Breast epithelium (tissue), 4 donors: ENCODE results near the gene RFC1. TPM values are rescaled to one million over a fixed set of nuclear protein-coding genes. Genes with fewer than 3 reads are reported as not detected.

Source experiments
- DNase-seq, 2 donors: peaks; one replicate each; pipeline ENCODE4 v3.0.0-alpha.2; 2019; ENCODE audit warnings: low spot score in 2 of 2
- H3K27ac ChIP-seq, 2 donors: fragments of 200-600 bp; sonication (generic) in 1 of 2; one replicate each; pipeline ENCODE4 v1.5.1; 2016 to 2019; ENCODE audit warnings: mild to moderate bottlenecking in 1 of 2
- H3K27me3 ChIP-seq, 2 donors: fragments of 200-600 bp; sonication (generic) in 1 of 2; one replicate each; pipeline versions ENCODE4 v1.5.1 to v1.6.0; 2017 to 2019; ENCODE audit warnings: control low read depth in 1 of 2, mild to moderate bottlenecking in 1 of 2
- H3K36me3 ChIP-seq: fragments of 200-600 bp; one replicate; pipeline ENCODE4 v1.5.1; 2019
- H3K4me1 ChIP-seq, 2 donors: fragments of 200-600 bp; sonication (generic); one replicate each; pipeline ENCODE4 v1.5.1; 2016 to 2019; ENCODE audit warnings: control low read depth in 1 of 2
- H3K4me3 ChIP-seq, 3 donors: fragments of 200-600 bp; sonication (generic); 1 replicate in 2 of 3; 2 replicates in 1 of 3; pipeline ENCODE4 v1.5.1; 2016 to 2019; ENCODE audit warnings: mild to moderate bottlenecking in 3 of 3, moderate library complexity in 2 of 3
- H3K9me3 ChIP-seq, 2 donors: fragments of 200-600 bp; sonication (generic) in 1 of 2; one replicate each; pipeline ENCODE4 v1.5.1; 2016 to 2019; ENCODE audit warnings: control low read depth in 1 of 2
- CTCF ChIP-seq, 3 donors: fragments of 450-650 bp; IDR thresholded peaks; one replicate each; pipeline ENCODE4 v1.5.1; 2016 to 2017; ENCODE audit warnings: antibody characterized with exemption in 3 of 3, mild to moderate bottlenecking in 3 of 3, moderate library complexity in 3 of 3
- POLR2A ChIP-seq: fragments of 450-650 bp; IDR thresholded peaks from one replicate; pipeline ENCODE4 v1.6.1; 2016; ENCODE audit warnings: antibody characterized with exemption, mild to moderate bottlenecking, moderate library complexity
- POLR2AphosphoS5 ChIP-seq, 3 donors: sonication (generic); formaldehyde crosslinking; IDR thresholded peaks; one replicate each; pipeline ENCODE4 v1.6.1; 2017; ENCODE audit warnings: antibody characterized with exemption in 3 of 3
- intact Hi-C: fragments of 100-400 bp; cut with DNase I; formaldehyde crosslinking; loops from one replicate; pipeline ENCODE4 v1.15.1; 2023; ENCODE audit warnings: low total_unique reads
- total RNA-seq, 3 donors: library from RNA; depleted of rRNA; stranded (reverse); fragments of >200 nt; gene quantifications; one replicate each; pipeline ENCODE4 v1.1.0, GENCODE V29; 2016

Gene RFC1
- total RNA-seq, 3 donors from 2014 or later = 39.3 to 43.6 (median 41.8) TPM

GRCh38 chr4:39341075-39341725, 25.0 kb downstream of the RFC1 start:
- DNase-seq = no peak
- H3K4me3 ChIP-seq = no peak overlapping the region
- H3K9me3 ChIP-seq = no peaks in the 10 kb centered on the region
- no peaks in the 10 kb centered on the region for H3K4me1 ChIP-seq
- no peaks in the 10 kb centered on the region for H3K27me3 ChIP-seq
- H3K27ac ChIP-seq = no peak overlapping the region
- peaks cover 6% of the 10 kb centered on the region for H3K36me3 ChIP-seq
- intact Hi-C loops = no loop called here
- TF ChIP-seq POLR2AphosphoS5 (IDR thresholded peaks at IDR 0.05) (no peak), POLR2A (no peak), CTCF (IDR thresholded peaks at IDR 0.05) (no peak)

GRCh38 chr4:39339968-39340367, 26.2 kb downstream of the RFC1 start:
- no peak for DNase-seq
- peaks cover 6% of the 10 kb centered on the region for H3K36me3 ChIP-seq
- no peaks in the 10 kb centered on the region for H3K9me3 ChIP-seq
- intact Hi-C loops = no loop called here
- no peak for TF ChIP-seq POLR2A
- TF ChIP-seq POLR2AphosphoS5 (IDR thresholded peaks at IDR 0.05) = no peak
- no peak for TF ChIP-seq CTCF (IDR thresholded peaks at IDR 0.05)
- no peaks in the 10 kb centered on the region for H3K4me1 ChIP-seq
- H3K4me3 ChIP-seq = no peak overlapping the region
- H3K27me3 ChIP-seq = no peaks in the 10 kb centered on the region
- no peak overlapping the region for H3K27ac ChIP-seq

GRCh38 chr4:39337841-39338240, 28.3 kb downstream of the RFC1 start:
- no peak overlapping the region for H3K4me3 ChIP-seq
- no peaks in the 10 kb centered on the region for H3K9me3 ChIP-seq
- no peaks in the 10 kb centered on the region for H3K27me3 ChIP-seq
- intact Hi-C loops = no loop called here
- H3K36me3 ChIP-seq = peaks cover 6% of the 10 kb centered on the region
- DNase-seq = no peak
- TF ChIP-seq POLR2A (no peak), POLR2AphosphoS5 (IDR thresholded peaks at IDR 0.05) (no peak), CTCF (IDR thresholded peaks at IDR 0.05) (no peak)
- H3K27ac ChIP-seq = no peak overlapping the region
- no peaks in the 10 kb centered on the region for H3K4me1 ChIP-seq

- intact Hi-C loops = no loop called here
Measured at GRCh38 chr4:39335566-39335965, 30.6 kb downstream of the RFC1 start.

More at GRCh38 chr4:39335566-39335965, 30.6 kb downstream of the RFC1 start:
- Histone ChIP-seq H3K27ac (no peak overlapping the region), H3K27me3 (no peaks in the 10 kb centered on the region), H3K4me3 (no peak overlapping the region), H3K9me3 (no peaks in the 10 kb centered on the region), H3K4me1 (no peaks in the 10 kb centered on the region), H3K36me3 (no peaks in the 10 kb centered on the region)
- TF ChIP-seq POLR2AphosphoS5 (IDR thresholded peaks at IDR 0.05) = no peak
- TF ChIP-seq CTCF (IDR thresholded peaks at IDR 0.05) = no peak
- no peak for TF ChIP-seq POLR2A
- DNase-seq = no peak
